GM23338 (cell line): ENCODE results near the gene NAMPT. TPM values are rescaled to one million over a fixed set of nuclear protein-coding genes. Genes with fewer than 3 reads are reported as not detected.

ENCODE experiments used
- ATAC-seq: fragments of 200-7000 bp; cut with Tn5 transposase; 3 replicates; pipeline ENCODE4 v1.9.1; 2020
- DNase-seq: peaks from one replicate; pipeline ENCODE4 v3.0.0-alpha.2; 2015; ENCODE audit warnings: low spot score
- H2AFZ ChIP-seq: fragments of 200-600 bp; sonication (generic); 2 replicates; pipeline ENCODE4 v1.8.0; 2016; ENCODE audit warnings: antibody characterized with exemption, mild to moderate bottlenecking, moderate library complexity
- H3F3A ChIP-seq: fragments of 200-600 bp; sonication (generic); replicated peaks from 2 replicates; pipeline ENCODE4 v1.8.0; 2017; ENCODE audit warnings: antibody characterized with exemption, mixed run types, low read depth
- H3K27ac ChIP-seq: fragments of 200-600 bp; sonication (generic); 2 replicates; pipeline ENCODE4 v1.6.1; 2016; ENCODE audit warnings: low read depth
- H3K27me3 ChIP-seq: fragments of 200-600 bp; sonication (generic); 2 replicates; pipeline ENCODE4 v1.8.0; 2016; ENCODE audit warnings: mild to moderate bottlenecking, mixed run types, moderate library complexity; ENCODE audit not compliant: insufficient read depth
- H3K36me3 ChIP-seq: fragments of 200-600 bp; sonication (generic); 2 replicates; pipeline ENCODE4 v1.8.0; 2016; ENCODE audit warnings: mild to moderate bottlenecking; ENCODE audit not compliant: insufficient read depth
- H3K4me1 ChIP-seq: fragments of 200-600 bp; sonication (generic); 2 replicates; pipeline ENCODE4 v1.8.0; 2016; ENCODE audit warnings: mild to moderate bottlenecking, moderate library complexity; ENCODE audit not compliant: insufficient read depth
- H3K4me2 ChIP-seq: fragments of 200-600 bp; sonication (generic); 2 replicates; pipeline ENCODE4 v1.7.1; 2017; ENCODE audit warnings: mixed run types
- H3K4me3 ChIP-seq: fragments of 200-600 bp; sonication (generic); 2 replicates; pipeline ENCODE4 v1.6.1; 2016; ENCODE audit warnings: mixed run types
- H3K79me2 ChIP-seq: fragments of 200-600 bp; sonication (generic); replicated peaks from 2 replicates; pipeline ENCODE4 v1.8.0; 2017; ENCODE audit warnings: mild to moderate bottlenecking; ENCODE audit not compliant: insufficient read depth
- H3K9me2 ChIP-seq: fragments of 200-600 bp; sonication (generic); 2 replicates; pipeline ENCODE4 v1.8.0; 2017; ENCODE audit not compliant: insufficient read depth
- H4K20me1 ChIP-seq: fragments of 200-600 bp; sonication (generic); replicated peaks from 2 replicates; pipeline ENCODE4 v1.8.0; 2017; ENCODE audit warnings: mild to moderate bottlenecking; ENCODE audit not compliant: insufficient read depth
- H3K27ac Mint-ChIP-seq: 2 replicates; pipeline ENCODE4 v1.8.0; 2020; ENCODE audit warnings: inconsistent platforms, mild to moderate bottlenecking, moderate library complexity, mixed read lengths
- H3K27me3 Mint-ChIP-seq: 3 replicates; pipeline ENCODE4 v1.8.0; 2022; ENCODE audit warnings: low read depth, mild to moderate bottlenecking, moderate library complexity, mixed read lengths, inconsistent platforms; ENCODE audit not compliant: insufficient read depth, poor library complexity
- H3K36me3 Mint-ChIP-seq: 3 replicates; pipeline ENCODE4 v1.8.0; 2021; ENCODE audit warnings: low read depth, mild to moderate bottlenecking, inconsistent platforms, moderate library complexity, mixed read lengths
- H3K4me1 Mint-ChIP-seq: 3 replicates; pipeline ENCODE4 v1.8.0; 2020; ENCODE audit warnings: mild to moderate bottlenecking, inconsistent platforms, mixed read lengths
- H3K4me3 Mint-ChIP-seq: 3 replicates; pipeline ENCODE4 v1.8.0; 2021; ENCODE audit warnings: moderate library complexity, mild to moderate bottlenecking, inconsistent platforms, mixed read lengths
- H3K9me3 Mint-ChIP-seq: 3 replicates; pipeline ENCODE4 v1.8.0; 2020; ENCODE audit warnings: moderate library complexity, mild to moderate bottlenecking, inconsistent platforms, mixed read lengths
- CTCF ChIP-seq, 2 experiments: fragments of 200-600 bp in 1 of 2; sonication (generic) in 1 of 2; conservative IDR thresholded peaks; 2 replicates each; pipeline versions ENCODE4 v1.5.1 to v1.6.1; 2016 to 2017; ENCODE audit warnings: antibody characterized with exemption in 2 of 2, low read depth in 2 of 2, mild to moderate bottlenecking in 2 of 2, moderate library complexity in 1 of 2
- NANOG ChIP-seq: IDR thresholded peaks from 2 replicates; pipeline ENCODE4 v1.6.1; 2016; ENCODE audit warnings: antibody characterized with exemption, borderline replicate concordance
- POLR2AphosphoS5 ChIP-seq: IDR thresholded peaks from 2 replicates; pipeline ENCODE4 v1.6.1; 2016; ENCODE audit warnings: antibody characterized with exemption, low read depth
- STAT1 ChIP-seq: IDR thresholded peaks from one replicate; pipeline ENCODE4 v1.6.1; 2016; ENCODE audit warnings: antibody characterized with exemption; ENCODE audit not compliant: unreplicated experiment
- ZNF114 ChIP-seq: fragments of 250-450 bp; sonication (Bioruptor Pico); IDR thresholded peaks from 2 replicates; pipeline ENCODE4 v1.5.0; 2020; ENCODE audit warnings: mild to moderate bottlenecking, moderate library complexity
- ZNF331 ChIP-seq: fragments of 250-450 bp; sonication (Bioruptor Pico); IDR thresholded peaks from 2 replicates; pipeline ENCODE4 v1.5.0; 2020; ENCODE audit warnings: low read depth, mild to moderate bottlenecking, moderate library complexity
- polyA plus RNA-seq: library from polyadenylated mRNA; unstranded; fragments of >200 nt; fragmentation: Nextera tagmentation; extraction: Ambion mirVana; gene quantifications from 2 replicates; pipeline ENCODE4 v1.2.1, GENCODE V29; 2016
- total RNA-seq: library from RNA; depleted of rRNA; stranded (reverse); fragments of >200 nt; shearing (Covaris generic); gene quantifications from 2 replicates; pipeline ENCODE4 v1.2.3, GENCODE V29; 2014
- TF ChIP-seq, protein P1 (sequence below): IDR thresholded peaks from one replicate; pipeline ENCODE4 v1.6.1; 2018; ENCODE audit warnings: antibody characterized with exemption; ENCODE audit not compliant: unreplicated experiment
- TF ChIP-seq, protein P2 (sequence below): IDR thresholded peaks from 2 replicates; pipeline ENCODE4 v1.6.1; 2016; ENCODE audit warnings: antibody characterized with exemption

Gene NAMPT
- total and polyA plus RNA-seq, 2 experiments from 2014 or later, result 37.9 to 73.9 TPM

- TF ChIP-seq ZNF114, result no peak
- TF ChIP-seq CTCF (conservative IDR thresholded peaks at IDR 0.05; ENCODE audit: low read depth in 2 of 2), result no peak
- TF ChIP-seq STAT1, result no peak
- TF ChIP-seq, protein P1, sequence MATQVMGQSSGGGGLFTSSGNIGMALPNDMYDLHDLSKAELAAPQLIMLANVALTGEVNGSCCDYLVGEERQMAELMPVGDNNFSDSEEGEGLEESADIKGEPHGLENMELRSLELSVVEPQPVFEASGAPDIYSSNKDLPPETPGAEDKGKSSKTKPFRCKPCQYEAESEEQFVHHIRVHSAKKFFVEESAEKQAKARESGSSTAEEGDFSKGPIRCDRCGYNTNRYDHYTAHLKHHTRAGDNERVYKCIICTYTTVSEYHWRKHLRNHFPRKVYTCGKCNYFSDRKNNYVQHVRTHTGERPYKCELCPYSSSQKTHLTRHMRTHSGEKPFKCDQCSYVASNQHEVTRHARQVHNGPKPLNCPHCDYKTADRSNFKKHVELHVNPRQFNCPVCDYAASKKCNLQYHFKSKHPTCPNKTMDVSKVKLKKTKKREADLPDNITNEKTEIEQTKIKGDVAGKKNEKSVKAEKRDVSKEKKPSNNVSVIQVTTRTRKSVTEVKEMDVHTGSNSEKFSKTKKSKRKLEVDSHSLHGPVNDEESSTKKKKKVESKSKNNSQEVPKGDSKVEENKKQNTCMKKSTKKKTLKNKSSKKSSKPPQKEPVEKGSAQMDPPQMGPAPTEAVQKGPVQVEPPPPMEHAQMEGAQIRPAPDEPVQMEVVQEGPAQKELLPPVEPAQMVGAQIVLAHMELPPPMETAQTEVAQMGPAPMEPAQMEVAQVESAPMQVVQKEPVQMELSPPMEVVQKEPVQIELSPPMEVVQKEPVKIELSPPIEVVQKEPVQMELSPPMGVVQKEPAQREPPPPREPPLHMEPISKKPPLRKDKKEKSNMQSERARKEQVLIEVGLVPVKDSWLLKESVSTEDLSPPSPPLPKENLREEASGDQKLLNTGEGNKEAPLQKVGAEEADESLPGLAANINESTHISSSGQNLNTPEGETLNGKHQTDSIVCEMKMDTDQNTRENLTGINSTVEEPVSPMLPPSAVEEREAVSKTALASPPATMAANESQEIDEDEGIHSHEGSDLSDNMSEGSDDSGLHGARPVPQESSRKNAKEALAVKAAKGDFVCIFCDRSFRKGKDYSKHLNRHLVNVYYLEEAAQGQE, result no peak
- TF ChIP-seq, protein P2, sequence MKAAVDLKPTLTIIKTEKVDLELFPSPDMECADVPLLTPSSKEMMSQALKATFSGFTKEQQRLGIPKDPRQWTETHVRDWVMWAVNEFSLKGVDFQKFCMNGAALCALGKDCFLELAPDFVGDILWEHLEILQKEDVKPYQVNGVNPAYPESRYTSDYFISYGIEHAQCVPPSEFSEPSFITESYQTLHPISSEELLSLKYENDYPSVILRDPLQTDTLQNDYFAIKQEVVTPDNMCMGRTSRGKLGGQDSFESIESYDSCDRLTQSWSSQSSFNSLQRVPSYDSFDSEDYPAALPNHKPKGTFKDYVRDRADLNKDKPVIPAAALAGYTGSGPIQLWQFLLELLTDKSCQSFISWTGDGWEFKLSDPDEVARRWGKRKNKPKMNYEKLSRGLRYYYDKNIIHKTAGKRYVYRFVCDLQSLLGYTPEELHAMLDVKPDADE, result no peak
- TF ChIP-seq ZNF331 (CRISPR knock-in tag), result no peak
Observed at GRCh38 chr7:106239406-106239805, 45.4 kb downstream of the NAMPT start (continued).

DNA sequence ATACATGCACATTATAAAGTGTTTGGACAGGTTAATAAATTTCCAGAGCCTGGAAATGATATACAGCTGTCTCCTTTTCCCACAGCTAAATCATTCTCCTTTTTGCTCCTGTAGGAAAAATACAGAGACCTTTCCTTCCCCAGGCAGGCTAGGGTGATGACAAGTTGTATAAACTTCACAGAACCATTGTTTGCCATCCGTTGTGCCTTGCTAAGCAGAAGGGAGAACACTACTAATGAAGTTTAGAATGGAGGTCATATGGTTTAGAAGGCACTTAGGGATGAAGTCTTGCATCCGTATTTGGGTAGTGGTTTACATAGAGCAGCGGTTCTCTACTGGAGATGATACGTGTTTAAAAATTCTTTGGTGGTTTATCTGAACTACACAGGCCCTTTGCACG is 46.0 kb downstream of the NAMPT start:
- H3K4me1 ChIP-seq, result no peaks in the 10 kb centered on the region
- Mint-ChIP-seq H3K36me3 (no peaks in the 10 kb centered on the region), H3K4me1 (no peaks in the 10 kb centered on the region), H3K27ac (no peak overlapping the region), H3K4me3 (no peak overlapping the region), H3K27me3 (peaks cover 5% of the 10 kb centered on the region), H3K9me3 (no peaks in the 10 kb centered on the region)
- no peaks in the 10 kb centered on the region for H3K9me2 ChIP-seq
- no peaks in the 10 kb centered on the region for H3K79me2 ChIP-seq
- DNase-seq, result no peak
- no peak overlapping the region for H3K4me2 ChIP-seq
- H3K27me3 ChIP-seq, result no peaks in the 10 kb centered on the region
- no peak overlapping the region for H3K27ac ChIP-seq
- H3K4me3 ChIP-seq, result no peak overlapping the region
- TF ChIP-seq, protein P2, result no peak
- TF ChIP-seq NANOG (no peak), ZNF114 (no peak), POLR2AphosphoS5 (no peak), STAT1 (no peak)
- TF ChIP-seq, protein P1, result no peak
- H2AFZ ChIP-seq, result no peak overlapping the region
- no peaks in the 10 kb centered on the region for H3F3A ChIP-seq
- H3K36me3 ChIP-seq, result no peaks in the 10 kb centered on the region
- H4K20me1 ChIP-seq, result no peaks in the 10 kb centered on the region
- ATAC-seq, result no peak
